Epidermal melanocyte (primary cell): ENCODE results near the gene SIPA1L3.
"Not testable (repeated sequence)": the region's sequence is repeated elsewhere in the genome, so short reads cannot be mapped to it uniquely, and the experiment has no call there.

Experiments used
- DNase-seq: peaks from one replicate; pipeline ENCODE4 v3.0.0; 2011; ENCODE audit warnings: low spot score; ENCODE audit not compliant: insufficient read length

The SIPA1L3 gene

GRCh38 chr19:37914908-37915307, 7.9 kb downstream of the SIPA1L3 start:
- DNase-seq, result no peak

- DNase-seq, result no peak
Measured at GRCh38 chr19:37920591-37921450, 13.8 kb downstream of the SIPA1L3 start.

GRCh38 chr19:37924573-37924972, 17.6 kb downstream of the SIPA1L3 start:
- DNase-seq, result not testable (repeated sequence)

DNA sequence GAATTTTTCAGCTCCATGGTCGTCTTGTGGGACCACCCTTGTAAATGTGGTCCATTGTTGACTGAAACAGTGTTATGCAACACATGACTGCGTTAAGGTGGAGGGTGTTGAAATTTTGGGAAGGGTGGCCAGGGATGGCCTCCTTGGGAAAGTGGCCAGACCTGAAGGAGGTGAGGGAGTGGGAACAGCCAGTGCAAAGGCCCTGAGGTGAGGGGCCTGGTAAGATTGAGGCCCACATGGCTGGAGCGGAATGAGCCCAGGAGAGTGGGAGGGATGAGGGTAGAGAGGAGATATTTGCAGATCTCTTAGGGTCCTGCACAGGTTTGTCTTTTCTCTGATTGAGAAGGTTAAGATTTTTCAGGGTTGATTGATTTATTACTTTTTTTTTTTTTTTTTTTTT, 18.2 kb downstream of the SIPA1L3 start:
- DNase-seq, result no peak

GRCh38 chr19:37926255-37926654, 19.2 kb downstream of the SIPA1L3 start:
- no peak for DNase-seq

DNA sequence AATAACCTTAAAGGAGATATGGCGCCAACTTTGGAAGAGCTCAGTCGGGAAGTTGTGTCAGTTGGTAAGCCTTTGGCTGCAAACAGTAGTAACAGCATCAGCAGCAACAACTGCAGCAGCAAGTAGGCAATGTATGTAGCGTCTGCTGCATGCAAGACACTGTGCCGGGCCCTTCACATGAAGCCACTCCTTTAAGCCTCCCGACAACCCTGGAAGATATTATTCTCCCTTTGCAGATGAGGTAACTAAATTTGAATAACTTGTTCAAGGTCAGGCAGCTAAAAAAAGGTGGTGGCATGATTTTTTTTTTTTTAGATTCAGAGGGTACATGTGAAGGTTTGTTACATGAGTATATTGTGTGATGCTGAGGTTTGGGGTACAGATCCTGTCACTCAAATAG, 19.7 kb downstream of the SIPA1L3 start:
- DNase-seq, result no peak

DNA sequence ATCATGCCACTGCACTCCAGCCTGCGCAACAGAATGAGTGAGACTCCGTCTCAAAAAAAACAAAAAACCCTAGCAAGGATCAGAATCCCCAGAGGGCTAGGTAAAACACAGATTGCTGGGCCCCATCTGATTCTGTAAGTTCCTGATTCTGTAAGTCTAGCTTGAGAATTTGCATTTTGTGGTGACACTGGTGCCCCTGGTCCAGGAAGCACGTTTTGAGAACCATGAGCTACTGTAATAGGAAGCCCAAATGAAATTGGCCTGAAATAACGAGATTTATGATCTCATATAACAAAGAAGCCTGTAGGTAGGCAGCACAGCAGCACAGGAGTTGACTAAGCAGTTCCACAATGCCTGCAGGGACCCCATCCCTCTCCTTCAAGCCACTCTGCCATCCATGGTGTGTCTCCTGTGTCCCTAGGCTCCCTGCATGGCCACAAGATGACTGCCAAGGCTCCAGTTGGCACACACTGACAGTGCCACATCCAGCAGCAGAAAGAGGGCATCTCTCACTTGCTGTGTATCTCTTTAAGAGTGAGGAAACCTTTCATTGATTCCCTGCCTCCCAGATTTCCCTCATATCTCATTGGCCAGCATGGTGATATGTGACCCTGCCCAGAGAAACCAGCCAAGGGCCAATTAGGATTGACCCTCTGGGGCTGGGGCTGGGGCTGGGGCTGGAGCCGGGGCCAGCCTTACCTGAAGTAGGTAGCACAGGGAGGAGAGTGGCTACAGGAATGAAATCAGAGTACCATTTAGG, 21.7 kb downstream of the SIPA1L3 start:
- DNase-seq, result no peak

- no peak for DNase-seq
Measured at GRCh38 chr19:37929355-37929923, 22.4 kb downstream of the SIPA1L3 start.

DNA sequence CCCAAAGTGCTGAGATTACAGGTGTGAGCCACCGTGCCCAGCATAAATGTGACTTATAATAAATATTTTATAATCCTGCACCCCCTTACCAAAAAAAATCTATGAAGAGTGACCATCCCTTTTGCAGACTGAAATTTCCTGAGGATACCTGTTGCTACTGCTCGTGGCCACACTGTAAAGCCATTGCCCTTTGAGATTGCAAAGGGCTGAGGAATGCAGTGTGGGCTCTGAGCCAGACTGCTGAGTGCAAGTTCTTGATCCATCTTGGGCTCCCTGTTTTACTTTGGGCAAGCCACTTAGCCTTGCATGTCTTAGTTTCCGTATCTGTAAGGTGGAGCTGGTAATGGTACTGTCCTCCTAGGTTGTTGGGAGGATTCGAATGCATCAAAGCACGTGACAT, 23.4 kb downstream of the SIPA1L3 start:
- DNase-seq, result no peak

DNA sequence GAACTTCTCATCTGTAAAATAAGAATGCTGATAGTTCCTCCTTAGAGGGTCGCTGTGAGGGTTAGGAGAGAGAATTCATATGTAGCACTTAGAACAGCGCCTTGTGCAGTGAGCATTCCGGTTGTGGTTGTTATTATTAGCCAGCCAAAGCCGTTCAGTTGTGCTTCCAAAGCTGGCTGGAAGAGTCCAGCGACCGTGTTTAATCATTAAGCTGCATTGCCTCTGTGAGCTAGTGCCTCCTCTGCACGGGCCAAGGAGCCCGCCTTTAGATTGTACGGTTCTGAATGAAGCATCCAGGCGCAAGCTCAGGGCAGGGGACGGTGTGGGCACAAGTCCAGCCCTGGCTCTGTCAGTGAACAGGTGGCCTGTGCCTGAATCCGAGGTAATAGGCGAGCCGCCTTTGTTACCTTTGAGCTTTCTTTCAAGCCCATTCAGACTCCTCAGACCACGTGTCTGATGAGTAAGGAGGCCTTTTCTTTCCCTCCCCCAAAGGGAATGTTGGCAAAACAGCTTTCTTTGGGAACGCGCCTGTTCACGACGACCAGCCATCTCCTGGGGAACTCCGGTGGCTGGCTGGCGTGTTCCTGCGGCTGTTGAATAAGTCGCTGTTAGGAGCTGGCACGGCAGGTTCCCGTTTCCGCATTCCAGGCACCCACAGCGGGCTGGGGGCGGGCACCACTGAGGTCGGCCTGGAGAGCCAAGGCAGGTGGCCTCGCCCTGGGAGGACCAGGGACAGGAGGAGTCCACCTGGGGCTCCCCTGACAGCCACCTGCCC, 25.1 kb downstream of the SIPA1L3 start:
- DNase-seq, result no peak

- no peak for DNase-seq
Measured at GRCh38 chr19:37932985-37933936, 26.3 kb downstream of the SIPA1L3 start.

DNA sequence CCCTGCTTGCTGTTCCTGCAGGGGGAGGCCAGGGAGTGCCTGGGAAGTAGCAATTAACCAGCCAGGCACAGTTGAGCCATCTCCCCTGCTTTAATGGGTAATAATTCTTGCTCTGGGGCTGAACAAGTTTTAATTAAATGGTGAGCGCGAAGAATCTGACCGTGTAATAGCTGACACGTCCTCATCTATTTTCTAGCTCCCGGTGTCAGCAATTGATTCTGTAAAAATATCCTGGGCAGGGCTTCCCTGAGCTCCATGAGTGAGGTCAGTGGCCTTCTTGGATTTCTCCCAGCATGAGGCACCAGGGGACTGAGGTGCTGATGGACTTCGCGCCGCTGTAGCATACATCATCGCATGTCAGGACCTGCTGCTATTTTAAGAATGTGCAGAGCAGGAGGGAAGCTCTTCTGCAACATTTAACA, 26.9 kb downstream of the SIPA1L3 start:
- DNase-seq, result no peak

- no peak for DNase-seq
Measured at GRCh38 chr19:37935341-37935740, 28.3 kb downstream of the SIPA1L3 start.

DNA sequence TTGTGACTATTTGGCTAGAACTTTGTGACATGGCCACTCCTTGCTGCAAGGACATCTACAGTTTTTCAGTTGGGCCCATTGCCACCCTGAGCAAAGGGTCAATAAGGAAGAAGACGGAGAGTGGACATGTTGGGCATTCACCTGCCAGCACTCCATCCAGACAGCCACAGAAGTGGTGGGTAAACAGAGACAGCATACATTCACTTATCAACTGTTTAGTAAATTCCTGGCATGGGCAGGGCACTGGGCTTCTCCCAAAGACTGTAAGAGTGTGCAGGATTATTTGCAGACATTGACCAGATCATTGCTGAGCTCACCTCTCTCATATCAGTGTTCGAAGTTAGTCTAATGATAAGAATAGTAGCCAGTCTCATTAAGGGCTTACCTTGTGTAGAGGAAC, 29.2 kb downstream of the SIPA1L3 start:
- DNase-seq, result no peak

DNA sequence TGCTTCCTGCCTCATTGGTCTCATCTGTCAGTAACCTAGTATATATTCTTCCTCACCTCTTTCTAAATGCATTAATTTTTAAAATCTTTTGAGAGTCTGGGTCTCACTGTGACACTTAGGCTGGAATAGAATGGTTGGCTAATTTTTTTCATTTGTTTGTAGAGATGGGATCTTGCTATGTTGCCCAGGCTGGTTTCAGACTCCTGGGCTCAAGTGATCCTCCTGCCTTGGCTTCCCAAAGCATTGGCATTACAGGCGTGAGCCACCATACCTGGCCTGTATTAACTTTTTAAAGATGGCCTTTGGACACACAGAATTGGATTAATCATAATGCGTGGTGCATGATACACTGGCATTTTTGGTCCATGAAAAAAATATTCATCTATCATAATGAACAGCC, 29.9 kb downstream of the SIPA1L3 start:
- no peak for DNase-seq

GRCh38 chr19:37938353-37938752, 31.3 kb downstream of the SIPA1L3 start:
- DNase-seq, result no peak

- DNase-seq, result no peak
Measured at GRCh38 chr19:37941782-37942515, 34.9 kb downstream of the SIPA1L3 start.

GRCh38 chr19:37942516-37942902, 35.5 kb downstream of the SIPA1L3 start:
- DNase-seq, result no peak

- no peak for DNase-seq
Measured at GRCh38 chr19:37943480-37943879, 36.5 kb downstream of the SIPA1L3 start.

DNA sequence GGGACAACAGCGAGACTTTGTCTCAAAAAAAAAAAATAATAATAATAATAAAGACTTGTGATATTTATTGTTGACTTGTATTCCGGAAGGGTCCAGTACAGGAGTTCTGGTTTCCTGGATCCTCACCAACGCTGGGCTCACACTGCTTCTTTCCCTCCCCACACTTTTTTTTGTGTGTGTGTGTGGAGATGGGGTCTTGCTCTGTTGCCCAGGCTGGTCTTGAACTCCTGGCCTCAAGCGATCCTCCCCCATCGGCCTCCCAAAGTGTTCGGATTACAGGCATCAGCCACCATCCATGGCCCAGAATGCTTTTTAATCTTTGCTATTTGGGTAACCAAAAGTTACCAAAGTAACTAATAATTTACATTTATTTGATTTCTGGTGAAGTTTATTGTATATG, 39.1 kb downstream of the SIPA1L3 start:
- DNase-seq, result no peak
